DOHH2 (cell line): ENCODE data around the gene FASN.

Source experiments
- EZH2phosphoT487 ChIP-seq: fragments of 200-600 bp; sonication (generic); IDR thresholded peaks from 2 replicates; pipeline ENCODE4 v1.6.1; 2017; ENCODE audit warnings: borderline replicate concordance, mild to moderate bottlenecking, antibody characterized with exemption, low read length, moderate library complexity, mixed read lengths
- TF ChIP-seq, protein P1 (sequence below): fragments of 200-600 bp; sonication (generic); IDR thresholded peaks from one replicate; pipeline ENCODE4 v1.5.1; 2014; ENCODE audit warnings: antibody characterized with exemption, mild to moderate bottlenecking, low read depth, low read length; ENCODE audit not compliant: poor library complexity, severe bottlenecking

DNA sequence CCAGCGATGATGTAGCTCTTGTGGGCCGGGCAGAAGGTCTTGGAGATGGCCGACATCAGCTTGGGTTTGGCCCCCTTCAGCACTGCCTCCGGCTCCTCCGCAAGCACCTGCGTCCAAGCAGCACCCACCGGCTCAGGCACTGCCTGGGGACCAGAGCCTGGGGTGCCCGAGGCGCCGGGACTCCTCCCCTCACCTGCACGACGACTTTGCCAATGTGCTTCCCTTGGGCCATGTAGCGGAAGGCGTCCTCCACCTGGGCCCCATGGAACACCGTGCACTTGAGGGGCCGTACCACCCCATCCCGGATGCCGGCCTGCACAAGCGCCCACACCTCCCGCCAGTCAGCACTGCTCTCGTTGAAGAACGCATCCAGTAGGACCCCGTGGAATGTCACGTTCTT, 15.0 kb downstream of the FASN start:
- TF ChIP-seq, protein P1, sequence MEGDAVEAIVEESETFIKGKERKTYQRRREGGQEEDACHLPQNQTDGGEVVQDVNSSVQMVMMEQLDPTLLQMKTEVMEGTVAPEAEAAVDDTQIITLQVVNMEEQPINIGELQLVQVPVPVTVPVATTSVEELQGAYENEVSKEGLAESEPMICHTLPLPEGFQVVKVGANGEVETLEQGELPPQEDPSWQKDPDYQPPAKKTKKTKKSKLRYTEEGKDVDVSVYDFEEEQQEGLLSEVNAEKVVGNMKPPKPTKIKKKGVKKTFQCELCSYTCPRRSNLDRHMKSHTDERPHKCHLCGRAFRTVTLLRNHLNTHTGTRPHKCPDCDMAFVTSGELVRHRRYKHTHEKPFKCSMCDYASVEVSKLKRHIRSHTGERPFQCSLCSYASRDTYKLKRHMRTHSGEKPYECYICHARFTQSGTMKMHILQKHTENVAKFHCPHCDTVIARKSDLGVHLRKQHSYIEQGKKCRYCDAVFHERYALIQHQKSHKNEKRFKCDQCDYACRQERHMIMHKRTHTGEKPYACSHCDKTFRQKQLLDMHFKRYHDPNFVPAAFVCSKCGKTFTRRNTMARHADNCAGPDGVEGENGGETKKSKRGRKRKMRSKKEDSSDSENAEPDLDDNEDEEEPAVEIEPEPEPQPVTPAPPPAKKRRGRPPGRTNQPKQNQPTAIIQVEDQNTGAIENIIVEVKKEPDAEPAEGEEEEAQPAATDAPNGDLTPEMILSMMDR = no peak
- TF ChIP-seq EZH2phosphoT487 = no peak
